HFF-Myc (cell line): Measurements from ENCODE around the gene TGFB1I1.

Experiments
- DNase-seq: peaks from one replicate; pipeline ENCODE4 v3.0.0-alpha.2; 2011; ENCODE audit warnings: low read depth; ENCODE audit errors: extremely low read depth
- H3K4me3 ChIP-seq: replicated peaks from 2 replicates; pipeline ENCODE4 v1.5.1; 2011; ENCODE audit warnings: low read depth, mild to moderate bottlenecking, control low read depth, low read length
- TF ChIP-seq, protein P1 (sequence below): IDR thresholded peaks from 2 replicates; pipeline ENCODE4 v1.5.1; 2012; ENCODE audit warnings: mild to moderate bottlenecking, low read depth, low read length, control low read depth; ENCODE audit errors: missing control alignments

Gene TGFB1I1

DNA sequence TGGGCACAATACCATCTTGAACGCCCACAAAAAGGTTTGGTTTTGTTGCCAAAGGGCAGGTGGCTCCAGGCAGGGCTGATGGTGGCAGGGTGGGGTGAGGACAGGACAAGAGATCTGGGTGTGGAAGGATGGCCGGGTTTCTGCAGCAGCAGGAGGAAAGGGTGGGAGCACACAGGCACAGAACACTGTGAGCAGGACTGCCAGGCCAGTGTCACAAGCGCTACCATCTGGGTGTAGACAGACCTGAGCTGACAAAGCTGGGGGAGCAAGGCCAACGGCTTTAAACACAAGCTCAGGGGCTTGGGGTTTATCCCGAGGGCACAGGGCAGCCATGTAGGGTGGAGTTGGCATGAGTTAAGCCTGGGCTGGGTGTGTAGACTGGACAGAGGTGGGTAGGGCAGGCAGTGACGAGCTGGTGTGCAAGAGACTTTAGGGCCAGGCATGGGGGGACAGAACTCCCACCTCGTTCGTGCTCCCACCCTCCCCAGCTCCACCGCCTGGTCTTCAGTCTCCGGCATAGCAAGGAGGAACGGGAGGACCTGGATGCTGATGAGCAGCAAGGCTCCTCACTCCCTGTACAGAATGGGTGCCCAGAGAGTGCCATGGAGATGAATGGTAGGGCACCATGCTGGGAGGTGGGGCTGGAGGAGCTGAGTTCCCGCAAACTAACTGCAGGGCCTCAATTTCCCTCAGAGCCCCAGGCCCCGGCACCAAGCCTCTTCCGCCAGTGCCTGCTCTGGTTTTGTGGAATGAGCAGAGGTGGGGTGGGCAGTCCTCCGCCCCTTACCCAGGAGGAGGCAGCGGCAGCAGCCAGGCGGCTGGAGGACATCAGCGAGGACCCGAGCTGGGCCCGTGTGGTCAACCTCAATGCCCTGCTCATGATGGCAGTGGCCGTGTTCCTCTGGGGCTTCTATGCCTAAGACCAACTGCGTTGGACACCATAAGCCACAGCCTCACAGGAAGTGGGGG, 17.9 kb downstream of the TGFB1I1 start:
- no peak for DNase-seq

DNA sequence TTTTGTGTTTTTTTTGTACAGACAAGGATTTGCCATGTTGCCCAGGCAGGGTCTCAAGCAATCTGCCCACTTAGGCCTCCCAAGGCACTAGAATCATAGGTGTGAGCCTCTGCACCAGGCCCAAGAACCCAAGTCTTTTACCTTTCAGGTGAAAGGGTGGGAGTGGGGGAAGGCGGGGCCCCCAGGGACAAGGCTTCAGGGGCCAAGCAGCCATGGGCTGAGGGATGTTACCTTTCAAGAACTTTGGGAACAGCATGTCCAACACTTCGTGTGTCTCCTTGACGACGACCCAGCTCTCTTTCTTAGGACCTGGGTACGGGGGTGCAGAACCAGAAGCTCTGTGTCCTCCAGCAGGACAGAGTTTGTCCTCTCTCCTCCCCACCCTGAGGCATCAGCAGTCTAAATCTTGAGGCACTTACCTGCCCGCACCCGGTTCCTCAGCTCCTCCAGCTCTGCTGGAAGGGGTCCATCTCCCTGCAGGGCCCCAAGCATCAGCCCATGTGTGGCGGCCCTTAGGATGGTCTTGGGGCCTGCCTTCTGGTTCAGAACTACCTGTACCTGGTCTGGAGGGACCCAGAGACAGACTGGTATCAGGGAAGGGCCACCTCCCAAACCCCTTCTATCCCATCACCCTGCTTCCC, 19.9 kb downstream of the TGFB1I1 start:
- no peak overlapping the region for H3K4me3 ChIP-seq
- TF ChIP-seq, protein P1, sequence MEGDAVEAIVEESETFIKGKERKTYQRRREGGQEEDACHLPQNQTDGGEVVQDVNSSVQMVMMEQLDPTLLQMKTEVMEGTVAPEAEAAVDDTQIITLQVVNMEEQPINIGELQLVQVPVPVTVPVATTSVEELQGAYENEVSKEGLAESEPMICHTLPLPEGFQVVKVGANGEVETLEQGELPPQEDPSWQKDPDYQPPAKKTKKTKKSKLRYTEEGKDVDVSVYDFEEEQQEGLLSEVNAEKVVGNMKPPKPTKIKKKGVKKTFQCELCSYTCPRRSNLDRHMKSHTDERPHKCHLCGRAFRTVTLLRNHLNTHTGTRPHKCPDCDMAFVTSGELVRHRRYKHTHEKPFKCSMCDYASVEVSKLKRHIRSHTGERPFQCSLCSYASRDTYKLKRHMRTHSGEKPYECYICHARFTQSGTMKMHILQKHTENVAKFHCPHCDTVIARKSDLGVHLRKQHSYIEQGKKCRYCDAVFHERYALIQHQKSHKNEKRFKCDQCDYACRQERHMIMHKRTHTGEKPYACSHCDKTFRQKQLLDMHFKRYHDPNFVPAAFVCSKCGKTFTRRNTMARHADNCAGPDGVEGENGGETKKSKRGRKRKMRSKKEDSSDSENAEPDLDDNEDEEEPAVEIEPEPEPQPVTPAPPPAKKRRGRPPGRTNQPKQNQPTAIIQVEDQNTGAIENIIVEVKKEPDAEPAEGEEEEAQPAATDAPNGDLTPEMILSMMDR: no peak
- no peak for DNase-seq

More for the DNA sequence above, 17.9 kb downstream of the TGFB1I1 start:
- no peak overlapping the region for H3K4me3 ChIP-seq
- TF ChIP-seq, protein P1: no peak

DNA sequence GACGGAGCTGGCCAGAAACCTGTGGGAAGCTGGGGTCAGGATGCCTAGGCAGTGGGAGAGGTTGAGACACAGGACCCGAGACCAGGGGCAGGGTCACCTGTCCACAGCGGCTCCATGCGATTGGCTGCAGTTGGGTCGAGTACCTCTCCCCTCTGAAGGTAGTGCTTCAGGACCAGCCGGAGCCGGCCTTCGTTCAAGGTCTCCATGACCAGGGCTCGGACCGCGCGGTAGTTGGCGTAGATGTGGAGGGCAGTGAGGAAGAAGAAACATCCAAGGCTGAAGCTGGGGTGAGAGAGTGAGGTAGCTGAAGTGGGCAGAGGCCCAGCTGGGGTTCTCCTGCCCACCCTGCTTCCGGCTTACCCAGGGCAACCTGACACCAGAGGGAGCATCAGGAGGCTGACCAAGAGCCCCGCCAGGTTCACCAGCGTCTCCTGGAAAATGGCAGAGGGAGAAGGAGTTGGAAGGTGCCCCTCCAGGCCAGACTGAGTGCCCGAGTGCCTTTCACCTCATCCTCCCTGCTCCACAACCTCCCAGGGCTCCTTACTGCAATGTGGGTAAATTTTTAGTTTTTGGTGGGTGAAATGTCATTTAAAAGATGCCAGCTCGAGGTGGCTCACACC, 21.7 kb downstream of the TGFB1I1 start:
- H3K4me3 ChIP-seq: no peak overlapping the region
- TF ChIP-seq, protein P1: no peak
- no peak for DNase-seq

DNA sequence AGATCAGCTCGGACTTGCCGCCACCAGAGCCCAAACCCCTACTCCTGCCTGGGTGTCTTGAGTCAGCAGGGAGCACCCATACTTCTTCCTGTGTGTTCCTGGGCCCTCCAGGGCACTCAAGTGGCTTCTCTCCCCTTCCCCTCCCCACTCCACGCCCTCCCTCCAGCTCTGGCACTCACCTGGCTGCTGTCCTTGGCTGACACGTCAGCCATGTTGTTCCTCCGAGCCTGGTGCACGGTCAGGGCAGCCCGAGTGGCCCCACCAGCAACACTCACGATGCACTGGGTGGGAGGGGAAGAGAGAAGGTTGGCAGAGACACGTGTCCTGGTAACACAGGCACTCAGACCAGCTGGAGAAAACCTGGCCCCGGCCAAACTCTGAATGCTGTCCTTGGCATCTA, 24.7 kb downstream of the TGFB1I1 start:
- no peak for DNase-seq
- no peak overlapping the region for H3K4me3 ChIP-seq
- TF ChIP-seq, protein P1: no peak

DNA sequence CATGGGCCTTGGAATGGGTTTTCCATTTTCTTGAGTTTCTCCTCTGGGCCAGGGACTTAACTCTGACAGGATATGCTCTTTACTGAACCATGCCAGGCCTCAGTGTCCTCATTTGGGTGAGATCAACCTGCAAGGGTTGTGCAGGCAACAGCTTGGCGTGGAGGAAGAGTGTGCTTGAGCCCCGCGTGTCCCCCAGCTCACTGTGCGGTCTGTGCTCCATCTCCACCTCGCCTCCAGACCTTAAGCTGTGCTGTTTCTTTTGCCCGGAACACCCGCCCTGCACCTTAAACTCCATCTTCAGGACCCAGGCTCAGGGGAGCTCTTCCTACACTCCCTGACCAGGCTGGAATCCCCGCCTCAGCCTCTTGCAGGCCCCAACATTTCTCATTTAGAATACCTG, 26.5 kb downstream of the TGFB1I1 start:
- no peak overlapping the region for H3K4me3 ChIP-seq
- DNase-seq: no peak
- TF ChIP-seq, protein P1: no peak

DNA sequence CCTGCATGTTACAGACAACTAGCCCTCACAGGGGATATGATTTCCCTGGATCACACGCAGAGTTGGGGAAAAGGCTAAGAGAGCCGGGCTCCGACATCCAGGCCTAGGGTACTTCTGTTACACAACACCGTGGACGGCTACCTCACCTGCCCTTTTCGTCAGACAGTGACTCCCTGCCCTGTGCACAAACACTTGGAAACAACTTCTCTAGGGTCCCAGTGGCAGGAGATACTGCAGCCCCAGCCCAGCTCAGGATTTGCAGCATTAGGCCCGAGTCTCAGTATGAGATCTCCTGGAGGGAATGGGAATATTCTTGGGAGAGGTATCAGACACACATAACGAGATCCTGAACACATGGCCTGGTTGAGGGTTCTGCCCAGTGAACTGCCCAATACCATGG, 28.0 kb downstream of the TGFB1I1 start:
- no peak overlapping the region for H3K4me3 ChIP-seq
- TF ChIP-seq, protein P1: no peak

More for the DNA sequence above, 28.0 kb downstream of the TGFB1I1 start:
- no peak for DNase-seq
